ENCODE data around the gene CDH4. TPM values are rescaled to one million over a fixed set of nuclear protein-coding genes. Genes with fewer than 3 reads are reported as not detected.

The CDH4 gene
- total RNA-seq, 6 experiments from 2014 or later = 5.8 to 12.8 (median 10.9) TPM

GRCh38 chr20:61723529-61724257, 471.6 kb downstream of the CDH4 start:
- no peak for TF ChIP-seq CTCF (IDR thresholded peaks at IDR 0.05)
- no peaks in the 10 kb centered on the region; the same call in 1 of the 2 replicates for H3K36me3 Mint-ChIP-seq (ENCODE audit: low read depth)
- no peaks in the 10 kb centered on the region for H3K4me1 Mint-ChIP-seq (ENCODE audit: low read depth)
- peaks cover 10% of the 10 kb centered on the region; the same call in 1 of the 2 replicates for H3K9me3 Mint-ChIP-seq
- DNase-seq = no peak
- no peak overlapping the region for H3K27ac Mint-ChIP-seq
- no peak overlapping the region for H3K4me3 Mint-ChIP-seq
- H3K27me3 Mint-ChIP-seq (ENCODE audit: insufficient read depth) = no peaks in the 10 kb centered on the region; the same call in none of the 2 replicates

GRCh38 chr20:61724376-61724775, 472.3 kb downstream of the CDH4 start:
- no peak overlapping the region for H3K27ac Mint-ChIP-seq
- DNase-seq = no peak
- no peak overlapping the region for H3K4me3 Mint-ChIP-seq
- peaks cover 10% of the 10 kb centered on the region; the same call in 1 of the 2 replicates for H3K9me3 Mint-ChIP-seq
- no peaks in the 10 kb centered on the region for H3K36me3 Mint-ChIP-seq (ENCODE audit: low read depth)
- H3K27me3 Mint-ChIP-seq (ENCODE audit: insufficient read depth) = no peaks in the 10 kb centered on the region; the same call in none of the 2 replicates
- H3K4me1 Mint-ChIP-seq (ENCODE audit: low read depth) = no peaks in the 10 kb centered on the region
- TF ChIP-seq CTCF (IDR thresholded peaks at IDR 0.05) = peak; percentile 52

- TF ChIP-seq CTCF (IDR thresholded peaks at IDR 0.05) = no peak
- Mint-ChIP-seq H3K36me3 (ENCODE audit: low read depth) (no peaks in the 10 kb centered on the region), H3K4me3 (no peak overlapping the region), H3K27me3 (ENCODE audit: insufficient read depth) (no peaks in the 10 kb centered on the region; the same call in 1 of the 2 replicates), H3K9me3 (peaks cover 10% of the 10 kb centered on the region; the same call in 1 of the 2 replicates), H3K27ac (no peak overlapping the region), H3K4me1 (ENCODE audit: low read depth) (no peaks in the 10 kb centered on the region)
- DNase-seq = no peak
These were observed 473.1 kb downstream of the CDH4 start for GRCh38 chr20:61725145-61725544.

- no peak overlapping the region for H3K27ac Mint-ChIP-seq
- TF ChIP-seq CTCF (IDR thresholded peaks at IDR 0.05) = no peak
These were observed 473.9 kb downstream of the CDH4 start for GRCh38 chr20:61725966-61726365.

GRCh38 chr20:61726979-61727378, 474.9 kb downstream of the CDH4 start:
- no peak for DNase-seq
- Mint-ChIP-seq H3K4me1 (ENCODE audit: low read depth) (peaks cover 2% of the 10 kb centered on the region; the same call in 1 of the 2 replicates), H3K27ac (no peak overlapping the region), H3K9me3 (peaks cover 4% of the 10 kb centered on the region; the same call in 1 of the 2 replicates), H3K27me3 (ENCODE audit: insufficient read depth) (peaks cover 2% of the 10 kb centered on the region), H3K36me3 (ENCODE audit: low read depth) (no peaks in the 10 kb centered on the region), H3K4me3 (no peak overlapping the region)
- TF ChIP-seq CTCF (IDR thresholded peaks at IDR 0.05) = no peak

More at GRCh38 chr20:61725966-61726365, 473.9 kb downstream of the CDH4 start:
- no peaks in the 10 kb centered on the region for H3K36me3 Mint-ChIP-seq (ENCODE audit: low read depth)
- peaks cover 10% of the 10 kb centered on the region; the same call in 1 of the 2 replicates for H3K9me3 Mint-ChIP-seq
- no peak overlapping the region for H3K4me3 Mint-ChIP-seq
- no peaks in the 10 kb centered on the region for H3K4me1 Mint-ChIP-seq (ENCODE audit: low read depth)
- no peak for DNase-seq
- no peaks in the 10 kb centered on the region; the same call in 1 of the 2 replicates for H3K27me3 Mint-ChIP-seq (ENCODE audit: insufficient read depth)
